Stimulated activated CD4-positive, alpha-beta T cell treated with anti-CD3 and anti-CD28 coated beads, Interleukin-12 subunit alpha, Interleukin-12 subunit beta, amount 100 ng/mL, for 24 hours (primary cell): Measurements from ENCODE around the gene NPFFR1.
"Not testable (repeated sequence)": the region's sequence is repeated elsewhere in the genome, so short reads cannot be mapped to it uniquely, and the experiment has no call there.

ENCODE experiments used
- DNase-seq, 2 experiments: peaks; one replicate each; pipeline ENCODE4 v3.0.0-alpha.2; 2020; ENCODE audit warnings: low read depth in 2 of 2

NPFFR1 gene

GRCh38 chr10:70222811-70223447 is 60.9 kb downstream of the NPFFR1 start:
- not testable (repeated sequence) for DNase-seq

DNA sequence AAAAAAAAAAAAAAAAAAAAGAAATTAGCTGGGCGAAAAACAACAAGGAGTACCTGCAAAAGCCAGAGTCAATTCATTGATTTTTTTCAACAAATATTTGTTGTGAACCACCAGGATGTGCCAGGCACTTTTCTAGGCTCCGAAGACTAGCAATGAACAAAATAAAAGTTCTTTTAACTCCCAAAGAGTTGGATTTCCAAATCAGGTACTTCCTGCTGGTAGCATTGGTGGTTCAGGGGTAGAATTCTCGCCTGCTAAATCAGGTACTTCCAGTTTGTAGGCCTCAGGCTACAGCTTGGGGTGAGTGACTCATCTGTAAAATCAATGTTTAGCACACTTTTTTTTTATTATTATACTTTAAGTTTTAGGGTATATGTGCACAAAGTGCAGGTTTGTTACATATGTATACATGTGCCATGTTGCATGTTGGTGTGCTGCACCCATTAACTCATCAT is 61.4 kb downstream of the NPFFR1 start:
- DNase-seq: no peak

GRCh38 chr10:70221030-70221429 is 62.8 kb downstream of the NPFFR1 start:
- DNase-seq: no peak

DNA sequence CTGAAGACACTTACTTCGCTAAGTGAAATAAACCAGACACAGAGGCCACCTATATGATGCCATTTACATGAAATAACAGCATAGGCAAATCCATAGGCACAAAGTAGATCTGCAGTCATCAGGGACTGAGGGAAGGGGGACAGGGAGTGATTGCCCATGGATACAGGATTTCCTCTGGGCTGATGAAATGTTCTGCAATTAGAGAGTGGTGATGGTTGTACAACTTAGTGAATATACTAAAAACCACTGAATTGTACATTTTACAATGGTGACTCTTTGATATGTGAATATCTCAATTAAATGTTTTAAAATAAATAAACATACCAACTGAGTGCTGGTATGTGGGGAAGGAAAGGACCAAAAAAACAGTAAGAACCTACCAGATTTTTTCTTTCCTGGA is 70.9 kb downstream of the NPFFR1 start:
- DNase-seq: no peak

DNA sequence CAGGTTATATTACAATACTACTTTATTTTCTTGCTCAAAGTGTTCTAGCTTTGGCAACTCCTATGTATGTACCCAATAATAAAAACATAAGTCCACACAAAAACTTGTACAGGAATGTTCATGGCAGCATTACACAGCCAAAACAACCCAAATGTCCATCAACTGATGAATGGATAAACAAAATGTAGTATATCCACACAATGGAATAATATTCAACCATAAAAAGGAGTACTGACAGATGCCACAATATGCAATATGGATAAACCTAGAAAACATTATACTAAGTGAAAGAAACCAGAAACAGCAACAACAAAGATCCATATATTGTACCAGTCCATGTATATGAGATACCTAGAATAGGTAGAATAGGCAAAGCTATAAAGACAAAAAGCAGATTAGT is 71.5 kb downstream of the NPFFR1 start:
- no peak for DNase-seq

DNA sequence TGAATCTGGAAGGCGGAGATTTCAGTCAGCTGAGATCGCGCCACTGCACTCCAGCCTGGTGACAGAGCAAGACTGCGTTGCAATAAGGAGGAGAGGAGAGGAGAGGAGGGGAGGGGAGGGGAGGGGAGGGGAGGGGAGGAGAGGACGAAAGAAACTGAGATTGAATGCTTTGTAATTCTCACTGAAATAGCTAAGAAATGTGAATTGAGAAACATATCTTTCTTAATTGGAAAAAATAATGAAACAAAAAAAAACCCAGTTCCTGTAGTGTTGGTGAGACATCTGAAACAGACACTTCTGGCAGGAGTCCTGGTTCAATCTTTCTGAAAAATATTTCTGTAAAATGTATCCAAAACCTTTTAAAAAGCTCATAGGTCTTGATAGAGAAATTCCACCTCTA is 77.0 kb downstream of the NPFFR1 start:
- no peak for DNase-seq

DNA sequence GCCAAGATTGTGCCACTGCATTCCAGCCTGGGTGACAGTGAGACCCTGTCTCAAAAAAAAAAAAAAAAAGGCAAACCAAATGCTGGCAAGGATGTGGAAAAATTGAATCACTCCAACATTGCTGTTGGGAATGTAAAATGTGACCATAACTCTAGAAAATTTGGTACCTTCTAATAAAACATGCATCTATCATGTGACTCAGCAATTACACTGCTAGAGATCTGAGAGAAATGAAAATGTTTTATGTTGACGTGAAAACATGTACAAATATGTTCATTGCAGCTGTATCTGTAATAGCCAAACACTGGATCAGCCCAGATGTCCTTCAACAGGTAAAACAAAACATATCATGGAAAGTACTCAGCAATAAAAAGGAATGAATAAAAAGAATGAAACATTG is 82.7 kb downstream of the NPFFR1 start:
- no peak for DNase-seq

DNA sequence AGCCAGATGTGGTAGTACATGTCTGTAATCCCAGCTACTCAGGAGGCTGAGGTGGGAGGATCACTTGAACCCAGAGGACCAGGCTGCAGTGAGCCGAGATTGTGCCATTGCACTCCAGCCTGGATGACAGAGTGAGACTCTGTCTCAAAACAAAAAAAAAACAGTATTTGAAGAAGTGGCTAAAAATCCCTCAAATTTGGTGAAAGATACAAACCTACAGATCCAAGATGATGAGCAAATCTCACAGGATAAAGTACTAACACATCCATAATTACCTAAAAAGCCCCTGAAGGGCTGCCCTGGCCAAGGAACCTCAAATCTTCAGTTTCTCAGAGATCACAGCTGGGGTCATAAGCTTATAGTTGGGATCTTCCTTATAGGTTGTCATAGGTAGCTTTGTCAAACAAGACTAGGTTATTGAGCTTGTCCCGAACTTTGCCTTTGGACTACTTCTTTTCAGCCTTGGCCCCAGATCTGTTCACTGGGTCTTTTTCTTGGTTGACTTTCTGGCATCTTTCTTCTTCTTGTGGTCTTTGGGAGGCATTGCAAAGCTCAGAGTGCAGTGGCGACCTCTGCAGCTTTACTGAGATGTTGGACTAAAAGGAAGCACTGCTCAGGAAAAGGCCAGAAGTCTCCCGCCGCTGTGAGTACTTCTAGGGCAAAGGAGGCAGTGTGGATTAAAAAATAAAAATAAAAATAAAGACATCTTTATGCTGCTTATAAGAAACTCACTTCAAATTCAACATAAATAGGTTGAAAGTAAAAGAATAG is 84.9 kb downstream of the NPFFR1 start:
- no peak for DNase-seq
